Epithelial cell of proximal tubule (primary cell): ENCODE data around the gene MYBPC3. TPM values are rescaled to one million over a fixed set of nuclear protein-coding genes. Genes with fewer than 3 reads are reported as not detected.

Source experiments
- DNase-seq: peaks from one replicate; pipeline ENCODE4 v3.0.0-alpha.2; 2011; ENCODE audit warnings: low read depth
- H3K4me3 ChIP-seq: 2 replicates; pipeline ENCODE4 v1.5.1; 2011; ENCODE audit warnings: low read depth, mild to moderate bottlenecking, low read length
- total RNA-seq: library from RNA; depleted of rRNA; stranded (reverse); fragments of >200 nt; gene quantifications from 2 replicates; pipeline ENCODE4 v1.2.3, GENCODE V29; 2015
- TF ChIP-seq, protein P1 (sequence below): conservative IDR thresholded peaks from 2 replicates; pipeline ENCODE4 v1.5.1; 2012; ENCODE audit warnings: low read depth, mild to moderate bottlenecking, low read length

The MYBPC3 gene
- total RNA-seq, 1 donor from 2014 or later: not detected

DNA sequence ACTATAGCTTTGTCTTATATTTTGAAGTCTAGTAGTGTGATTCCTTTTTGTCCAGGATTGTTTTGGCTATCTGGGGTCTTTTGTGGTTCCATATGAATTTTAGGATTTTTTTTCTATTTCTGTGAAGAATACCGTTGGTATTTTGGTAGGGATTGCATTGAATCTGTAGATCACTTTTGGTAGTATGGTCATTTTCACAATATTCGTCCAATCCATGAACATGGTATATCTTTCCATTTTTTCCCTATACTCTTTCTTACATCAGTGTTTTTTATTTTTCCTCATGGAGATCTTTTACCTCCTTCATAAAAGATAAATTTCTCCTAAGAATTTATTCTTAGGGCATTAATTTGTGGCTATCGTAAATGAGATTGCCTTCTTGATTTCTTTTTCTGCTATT is 53.4 kb downstream of the MYBPC3 start:
- DNase-seq: no peak
- no peak overlapping the region for H3K4me3 ChIP-seq
- TF ChIP-seq, protein P1, sequence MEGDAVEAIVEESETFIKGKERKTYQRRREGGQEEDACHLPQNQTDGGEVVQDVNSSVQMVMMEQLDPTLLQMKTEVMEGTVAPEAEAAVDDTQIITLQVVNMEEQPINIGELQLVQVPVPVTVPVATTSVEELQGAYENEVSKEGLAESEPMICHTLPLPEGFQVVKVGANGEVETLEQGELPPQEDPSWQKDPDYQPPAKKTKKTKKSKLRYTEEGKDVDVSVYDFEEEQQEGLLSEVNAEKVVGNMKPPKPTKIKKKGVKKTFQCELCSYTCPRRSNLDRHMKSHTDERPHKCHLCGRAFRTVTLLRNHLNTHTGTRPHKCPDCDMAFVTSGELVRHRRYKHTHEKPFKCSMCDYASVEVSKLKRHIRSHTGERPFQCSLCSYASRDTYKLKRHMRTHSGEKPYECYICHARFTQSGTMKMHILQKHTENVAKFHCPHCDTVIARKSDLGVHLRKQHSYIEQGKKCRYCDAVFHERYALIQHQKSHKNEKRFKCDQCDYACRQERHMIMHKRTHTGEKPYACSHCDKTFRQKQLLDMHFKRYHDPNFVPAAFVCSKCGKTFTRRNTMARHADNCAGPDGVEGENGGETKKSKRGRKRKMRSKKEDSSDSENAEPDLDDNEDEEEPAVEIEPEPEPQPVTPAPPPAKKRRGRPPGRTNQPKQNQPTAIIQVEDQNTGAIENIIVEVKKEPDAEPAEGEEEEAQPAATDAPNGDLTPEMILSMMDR: no peak

DNA sequence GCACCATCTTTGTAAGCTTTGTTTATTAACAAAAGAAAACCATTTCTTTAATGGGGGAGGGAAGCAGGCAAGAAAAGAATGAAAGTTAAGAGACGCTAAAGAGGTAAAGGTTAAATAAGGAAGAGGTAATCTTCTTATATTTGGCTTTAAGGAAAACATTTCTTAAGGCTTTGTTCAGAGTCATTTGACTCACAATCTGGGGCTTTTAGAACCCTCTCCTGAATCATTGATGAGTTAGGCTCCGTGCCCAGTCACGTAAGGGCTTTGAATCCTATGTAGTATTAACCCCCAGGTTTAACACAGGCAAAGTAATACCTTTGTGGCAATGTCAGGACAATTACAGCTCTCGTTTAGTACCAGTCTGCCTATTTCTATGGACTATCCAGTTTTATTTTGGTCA is 56.5 kb downstream of the MYBPC3 start:
- H3K4me3 ChIP-seq: no peak overlapping the region
- no peak for DNase-seq
- TF ChIP-seq, protein P1: no peak

DNA sequence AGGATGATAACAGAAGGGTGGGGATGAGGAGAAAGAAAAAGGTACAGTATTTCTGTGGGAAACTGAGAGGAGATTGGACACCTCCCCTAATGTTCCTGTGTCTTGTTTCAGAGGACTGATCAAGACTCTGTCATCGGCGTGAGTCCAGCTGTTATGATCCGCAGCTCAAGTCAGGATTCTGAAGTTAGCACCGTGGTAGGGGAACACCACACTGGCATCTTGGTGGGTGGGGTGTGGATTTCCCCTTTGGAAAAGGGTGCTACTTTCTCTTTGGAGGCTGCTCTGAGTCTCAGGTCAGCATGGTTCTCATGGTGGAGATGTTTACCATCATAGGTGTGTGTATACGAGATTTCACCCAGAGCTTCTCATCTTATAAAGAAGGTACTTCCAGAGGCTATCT is 57.1 kb downstream of the MYBPC3 start:
- DNase-seq: no peak
- no peak overlapping the region for H3K4me3 ChIP-seq
- TF ChIP-seq, protein P1: no peak

DNA sequence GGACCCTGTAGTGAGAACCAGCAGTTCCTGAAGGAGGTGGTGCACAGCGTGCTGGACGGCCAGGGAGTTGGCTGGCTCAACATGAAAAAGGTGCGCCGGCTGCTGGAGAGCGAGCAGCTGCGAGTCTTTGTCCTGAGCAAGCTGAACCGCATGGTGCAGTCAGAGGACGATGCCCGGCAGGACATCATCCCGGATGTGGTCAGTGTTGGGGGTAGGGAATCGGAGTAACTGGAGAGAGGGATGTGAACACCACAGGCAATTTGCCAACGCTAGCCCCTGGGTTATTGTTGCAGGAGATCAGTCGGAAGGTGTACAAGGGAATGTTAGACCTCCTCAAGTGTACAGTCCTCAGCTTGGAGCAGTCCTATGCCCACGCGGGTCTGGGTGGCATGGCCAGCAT is 62.6 kb downstream of the MYBPC3 start:
- H3K4me3 ChIP-seq: no peak overlapping the region
- TF ChIP-seq, protein P1: no peak
- no peak for DNase-seq

DNA sequence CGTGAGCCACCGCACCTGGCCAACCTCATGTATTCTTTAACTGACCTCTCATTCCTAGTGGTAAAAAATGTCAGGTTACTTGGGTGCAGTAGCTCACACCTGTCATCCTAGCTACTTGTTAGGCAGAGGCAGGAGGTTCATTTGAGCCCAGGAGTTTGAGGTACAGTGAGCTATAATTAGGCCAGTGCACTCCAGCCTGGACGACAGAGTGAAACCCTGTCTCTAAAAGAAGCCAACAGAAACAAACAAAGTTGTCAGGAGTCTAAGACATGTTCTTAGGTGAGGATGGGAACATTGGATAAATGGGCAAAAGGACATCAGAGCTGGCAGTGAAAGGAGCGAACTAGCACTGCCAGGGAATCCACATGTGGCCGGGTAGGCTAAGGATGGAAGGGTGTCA is 64.4 kb downstream of the MYBPC3 start:
- TF ChIP-seq, protein P1: no peak
- no peak overlapping the region for H3K4me3 ChIP-seq
- DNase-seq: no peak

DNA sequence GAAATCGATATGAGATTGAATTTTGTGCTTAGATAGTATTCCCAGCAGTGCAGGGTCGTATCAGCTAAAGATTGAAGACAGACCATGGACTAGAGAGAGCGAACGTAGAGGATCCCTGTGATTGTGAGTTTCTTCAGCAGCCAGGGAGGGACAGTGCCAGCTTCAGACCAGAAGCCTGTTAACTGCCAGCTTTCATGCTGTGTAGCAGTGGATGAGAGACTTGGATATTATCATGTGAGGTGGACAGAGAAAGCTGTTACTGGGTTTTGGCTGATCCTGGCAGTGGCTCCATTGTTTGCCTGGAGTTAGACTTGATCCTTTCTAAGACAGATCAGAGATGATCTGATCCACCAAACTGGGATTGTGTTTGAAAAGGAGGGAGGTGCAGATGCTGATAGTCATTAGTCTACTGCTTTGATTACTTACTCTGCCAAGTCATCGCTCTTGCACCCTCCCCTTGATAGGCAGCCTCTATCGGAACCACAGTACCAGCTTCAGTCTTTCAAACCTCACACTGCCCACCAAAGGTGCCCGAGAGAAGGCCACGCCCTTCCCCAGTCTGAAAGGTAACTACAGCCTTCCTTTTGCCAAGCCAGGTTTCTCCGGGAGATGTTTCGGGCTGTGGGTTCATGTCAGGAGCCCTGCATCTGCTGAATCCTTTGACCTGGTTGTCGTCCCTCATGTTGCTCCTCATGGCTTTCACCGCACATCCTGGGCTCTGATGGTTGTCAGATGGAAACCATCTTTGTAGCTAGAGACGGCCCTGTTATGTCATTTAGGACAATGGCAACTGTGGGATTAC is 66.3 kb downstream of the MYBPC3 start:
- TF ChIP-seq, protein P1: no peak

DNA sequence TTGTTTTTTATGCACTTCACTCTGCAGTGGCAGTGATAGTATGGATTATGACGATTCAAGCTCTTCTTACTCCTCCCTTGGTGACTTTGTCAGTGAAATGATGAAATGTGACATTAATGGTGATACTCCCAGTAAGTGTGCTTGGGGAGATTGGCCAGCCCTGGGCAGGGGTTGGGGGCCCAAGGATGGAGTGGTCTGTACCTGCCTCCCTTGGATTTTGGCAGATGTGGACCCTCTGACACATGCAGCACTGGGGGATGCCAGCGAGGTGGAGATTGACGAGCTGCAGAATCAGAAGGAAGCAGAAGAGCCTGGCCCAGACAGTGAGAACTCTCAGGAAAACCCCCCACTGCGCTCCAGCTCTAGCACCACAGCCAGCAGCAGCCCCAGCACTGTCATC is 68.4 kb downstream of the MYBPC3 start:
- no peak for DNase-seq
- no peak overlapping the region for H3K4me3 ChIP-seq
- TF ChIP-seq, protein P1: no peak

More for the DNA sequence above, 66.3 kb downstream of the MYBPC3 start:
- H3K4me3 ChIP-seq: no peak overlapping the region
- no peak for DNase-seq
